ENCODE results near the gene ATF7.
"Not testable (repeated sequence)": the region's sequence is repeated elsewhere in the genome, so short reads cannot be mapped to it uniquely, and the experiment has no call there.

Gene ATF7

DNA sequence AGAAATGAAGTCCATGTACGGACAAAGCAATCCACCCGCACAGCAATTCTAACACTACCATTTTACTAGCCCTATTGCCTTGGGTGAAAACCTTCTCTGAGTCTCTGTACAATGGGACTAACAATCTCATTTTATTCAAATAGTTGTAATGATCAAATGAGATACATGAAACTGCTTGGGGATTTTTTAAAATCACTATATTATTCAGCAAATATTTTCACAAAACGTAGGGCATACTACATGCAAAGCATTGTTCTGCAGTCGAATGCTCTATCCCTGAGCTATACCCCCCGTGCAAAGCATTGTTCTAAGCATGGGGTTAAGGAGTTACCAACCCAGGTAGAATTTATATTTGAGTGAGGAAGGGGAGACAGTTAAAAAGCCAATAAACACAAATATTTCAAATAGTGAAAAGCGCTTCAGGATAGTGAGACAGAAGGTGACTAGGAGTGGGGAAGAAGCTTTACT, 554 bp upstream of the ATF7 start:
- DNase-seq, result no peak

- no peak for DNase-seq
Observed at GRCh38 chr12:53625373-53625945, 723 bp downstream of the ATF7 start.

DNA sequence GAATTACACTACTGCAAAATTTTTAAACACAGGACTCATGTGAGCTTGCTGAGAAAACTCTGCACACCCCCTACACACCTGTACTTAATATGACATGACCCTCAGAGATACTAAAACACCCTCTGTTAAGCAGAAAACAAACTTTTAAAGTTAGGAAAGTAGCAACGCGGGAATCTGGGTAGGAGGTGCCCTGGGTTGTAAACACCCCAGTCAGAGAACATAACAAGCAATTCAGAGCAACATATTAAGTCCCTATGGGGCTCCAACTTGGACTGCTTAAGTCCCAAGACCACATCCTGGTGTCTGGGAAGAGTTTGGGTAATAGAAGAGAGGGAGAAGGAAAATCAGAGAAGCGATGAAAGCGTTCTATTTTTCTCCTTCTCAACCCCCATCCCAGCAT, 1.2 kb downstream of the ATF7 start:
- DNase-seq, result peak; percentile 6

DNA sequence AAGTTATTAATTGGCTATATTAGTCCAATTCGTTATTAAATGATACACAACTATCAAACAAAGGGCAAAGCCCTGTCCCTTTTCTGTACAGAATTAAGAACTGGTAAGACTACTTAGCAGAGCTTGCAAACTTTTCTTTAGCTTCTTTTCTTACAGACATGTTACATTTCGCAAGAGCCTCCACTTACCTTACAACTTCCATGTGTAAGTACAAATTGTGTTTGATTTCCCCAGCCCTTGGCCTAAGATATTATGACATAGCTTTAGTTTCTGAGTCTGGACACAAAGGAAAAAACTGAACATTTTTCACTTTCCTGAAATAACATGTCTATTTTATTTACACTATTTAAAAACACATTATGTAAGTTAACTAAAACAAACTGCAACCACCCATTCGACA, 1.7 kb downstream of the ATF7 start:
- DNase-seq, result peak; percentile 14

DNA sequence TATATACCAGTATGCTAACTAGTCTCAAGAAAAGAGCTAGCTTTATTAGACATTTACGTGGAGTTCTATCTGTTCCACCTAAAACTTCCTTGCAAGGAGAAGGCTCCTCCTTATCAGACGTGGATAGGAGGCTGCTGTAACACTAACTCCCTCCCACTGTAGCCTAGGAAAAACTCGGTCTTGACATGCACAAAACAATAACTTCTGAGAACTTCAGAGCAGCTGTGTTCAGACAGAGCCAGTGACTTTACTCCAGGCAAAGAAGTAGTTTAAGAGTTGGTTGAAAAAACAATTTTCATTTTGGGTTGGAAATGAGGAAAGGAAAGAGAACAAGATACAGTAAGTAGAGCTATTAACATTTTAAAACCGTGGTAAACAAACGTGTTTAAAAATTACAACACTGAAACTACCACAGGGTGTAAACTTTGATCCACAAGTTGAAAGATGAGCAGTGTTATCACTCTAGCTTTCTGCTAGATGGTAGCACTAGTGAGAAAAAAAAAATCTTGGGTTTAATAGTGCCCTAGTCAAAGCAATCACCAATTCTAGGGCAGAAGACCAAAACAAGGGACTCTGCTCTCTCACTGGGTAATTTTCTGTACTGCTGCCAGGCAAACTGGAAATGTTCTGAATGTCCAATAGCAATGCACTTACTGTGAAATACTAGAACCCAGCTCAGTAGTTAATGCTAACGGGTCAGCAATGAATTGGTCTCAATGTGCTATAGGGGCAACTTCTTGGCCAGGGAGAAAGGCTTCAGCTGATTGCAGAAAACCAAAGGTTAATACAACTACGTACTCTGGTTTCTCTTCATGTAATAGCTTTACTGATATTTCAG, 2.4 kb downstream of the ATF7 start:
- DNase-seq, result peak; percentile 49

DNA sequence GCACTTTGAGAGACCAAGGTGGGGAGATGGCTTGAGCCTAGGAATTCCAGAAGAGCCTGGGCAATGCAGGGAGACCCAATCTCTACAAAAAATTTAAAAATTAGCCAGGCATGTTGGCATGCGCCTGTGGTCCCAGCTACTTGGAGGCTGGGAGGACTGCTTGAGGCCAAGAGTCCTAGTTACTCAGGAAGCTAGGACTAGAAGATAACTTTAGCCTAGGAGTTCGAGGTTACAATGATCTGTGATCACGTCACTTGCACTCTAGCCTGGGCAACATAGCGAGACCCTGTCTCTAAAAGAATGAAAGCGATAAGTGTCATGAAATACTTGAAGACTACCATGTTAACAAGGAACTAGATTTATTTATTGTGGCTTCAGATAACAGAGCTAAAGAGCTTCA, 3.5 kb downstream of the ATF7 start:
- no peak for DNase-seq

DNA sequence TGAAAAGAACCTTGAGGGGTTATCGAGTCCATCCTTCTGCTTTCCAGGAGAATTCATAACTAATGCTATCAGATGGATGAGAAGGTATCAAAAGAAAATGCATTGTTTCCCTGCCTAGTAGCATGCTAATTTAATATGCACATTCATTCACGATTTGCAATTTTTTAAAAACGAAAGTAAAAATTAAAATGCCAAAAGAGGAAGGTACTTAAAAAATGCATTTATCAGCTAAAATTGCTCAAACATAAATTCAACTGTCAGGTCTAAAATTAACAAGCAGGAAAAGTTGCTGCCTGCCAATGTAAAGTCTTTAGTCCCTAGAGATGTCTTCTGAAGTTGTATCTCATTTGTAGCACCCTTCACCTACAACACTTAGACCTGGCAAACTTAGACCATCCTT, 7.9 kb downstream of the ATF7 start:
- no peak for DNase-seq

DNA sequence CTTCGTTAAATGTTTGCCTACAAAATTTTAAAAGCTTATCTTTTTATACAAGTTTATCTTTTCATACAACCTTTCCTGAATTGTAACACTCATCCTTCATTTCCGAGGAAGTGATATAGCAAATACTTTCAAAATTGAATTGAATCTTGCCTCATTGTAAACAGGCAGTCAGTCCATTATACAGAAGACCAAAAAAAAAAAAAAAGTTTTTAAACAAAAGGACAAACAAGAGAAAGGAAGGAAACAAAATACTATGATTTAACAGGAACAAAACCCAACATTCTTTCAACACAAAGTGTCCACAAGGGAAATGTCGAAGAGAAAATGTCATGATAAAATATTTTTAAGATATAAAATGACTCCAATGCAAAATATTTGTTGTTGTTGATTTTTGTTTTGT, 8.5 kb downstream of the ATF7 start:
- no peak for DNase-seq

GRCh38 chr12:53616950-53617349, 9.2 kb downstream of the ATF7 start:
- DNase-seq, result no peak

- DNase-seq, result no peak
Observed at GRCh38 chr12:53613821-53614220, 12.4 kb downstream of the ATF7 start.

DNA sequence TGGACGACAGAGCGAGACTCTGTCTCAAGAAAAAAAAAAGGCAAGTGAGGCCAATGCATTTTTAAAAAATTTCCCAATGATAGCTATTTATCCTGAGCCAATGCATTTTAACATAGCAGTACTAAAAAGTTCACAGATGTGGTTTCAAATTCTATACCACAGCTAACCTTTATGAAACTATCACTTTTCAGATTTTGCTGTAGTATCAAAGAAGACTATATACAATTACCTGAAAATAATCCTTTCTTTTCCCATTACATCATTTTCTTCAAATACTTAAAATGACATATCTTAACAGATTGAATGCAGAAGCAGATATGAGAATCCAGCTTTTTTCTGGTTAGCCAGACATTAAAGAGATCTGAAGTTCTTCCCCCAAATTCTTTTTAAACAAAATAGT, 13.2 kb downstream of the ATF7 start:
- no peak for DNase-seq

GRCh38 chr12:53611304-53611703, 14.9 kb downstream of the ATF7 start:
- DNase-seq, result no peak

DNA sequence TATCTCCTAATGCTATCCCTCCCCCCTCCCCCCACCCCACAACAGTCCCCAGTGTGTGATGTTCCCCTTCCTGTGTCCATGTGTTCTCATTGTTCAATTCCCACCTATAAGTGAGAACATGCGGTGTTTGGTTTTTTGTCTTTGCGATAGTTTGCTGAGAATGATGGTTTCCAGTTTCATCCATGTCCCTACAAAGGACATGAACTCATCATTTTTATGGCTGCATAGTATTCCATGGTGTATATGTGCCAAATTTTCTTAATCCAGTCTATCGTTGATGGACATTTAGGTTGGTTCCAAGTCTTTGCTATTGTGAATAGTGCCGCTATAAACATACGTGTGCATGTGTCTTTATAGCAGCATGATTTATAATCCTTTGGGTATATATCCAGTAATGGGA, 19.5 kb downstream of the ATF7 start:
- not testable (repeated sequence) for DNase-seq

GRCh38 chr12:53604581-53604980, 21.6 kb downstream of the ATF7 start:
- no peak for DNase-seq

GRCh38 chr12:53603804-53604203, 22.4 kb downstream of the ATF7 start:
- DNase-seq, result no peak

DNA sequence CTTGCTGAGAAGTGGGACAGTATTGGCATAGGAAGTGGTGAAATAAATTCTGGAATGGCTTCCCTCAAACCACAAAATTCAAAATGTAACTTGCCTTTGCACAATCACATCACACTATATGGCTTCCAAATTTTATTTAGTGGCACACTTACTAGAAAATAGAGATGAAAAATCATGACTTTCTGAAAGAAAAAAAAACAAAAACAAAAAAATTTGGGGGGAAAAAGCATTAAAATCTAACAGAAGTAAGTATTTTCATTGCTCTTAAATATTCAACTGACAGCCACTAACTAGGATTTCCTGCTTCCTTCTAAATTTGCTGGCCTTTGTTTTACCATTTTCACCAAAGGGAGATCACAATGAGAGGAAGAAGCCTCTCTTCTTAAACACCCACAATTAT, 23.0 kb downstream of the ATF7 start:
- DNase-seq, result no peak

DNA sequence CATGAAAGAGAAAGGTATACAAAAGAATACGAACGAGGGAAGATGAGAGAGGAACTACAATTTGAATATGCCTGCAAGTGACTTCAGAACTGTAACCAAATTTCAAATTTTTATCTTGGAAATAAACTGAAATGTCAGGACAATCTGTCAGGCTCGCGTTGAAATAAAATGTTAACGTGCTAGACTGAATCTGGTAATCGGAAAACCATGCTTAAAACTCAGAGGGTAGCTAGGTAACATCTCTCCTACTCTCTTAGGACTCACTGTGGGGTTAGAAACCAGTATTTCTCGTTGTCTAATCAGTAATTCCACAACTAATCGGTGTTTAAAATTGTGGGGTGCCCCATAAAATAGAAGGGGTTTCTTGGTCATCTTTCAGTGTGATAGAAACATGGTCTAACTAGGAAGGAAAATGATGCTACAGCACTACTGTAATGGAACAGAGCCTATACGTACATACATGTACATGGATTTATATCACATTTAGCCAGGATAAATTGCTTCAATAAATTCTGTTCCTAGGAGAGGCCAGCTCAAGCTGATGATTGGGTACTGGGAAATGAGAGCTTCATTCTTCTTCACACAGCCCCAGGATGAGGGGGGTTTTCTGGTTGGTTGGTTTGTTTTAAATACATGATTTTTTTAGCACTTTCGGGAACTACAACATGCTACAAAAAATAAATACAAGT, 23.9 kb downstream of the ATF7 start:
- no peak for DNase-seq

DNA sequence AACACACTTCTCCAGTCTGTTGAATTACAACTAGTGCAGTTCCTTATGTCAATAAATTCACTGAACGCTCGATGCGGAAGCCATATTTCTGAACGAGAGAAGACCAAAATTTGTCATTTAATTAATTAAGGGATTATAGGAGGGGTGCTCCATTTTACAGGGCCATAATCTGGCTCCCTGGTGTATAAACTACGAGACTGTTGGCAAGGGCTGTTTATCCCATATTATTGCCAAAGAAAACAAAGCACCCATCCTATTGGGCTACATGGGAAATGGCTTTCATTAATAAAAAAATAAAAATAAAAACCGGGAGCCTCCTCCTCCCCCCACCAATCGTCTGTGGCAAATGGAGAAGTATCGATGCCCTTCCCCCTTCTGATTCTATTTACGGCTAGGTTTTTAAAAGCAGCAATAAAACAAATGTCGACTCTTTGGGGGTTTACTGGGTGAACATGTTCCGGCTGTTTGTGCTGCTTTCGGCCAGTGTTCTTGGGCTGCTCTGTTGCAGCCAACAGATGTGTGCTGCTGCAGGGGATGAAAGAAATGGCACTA, 24.8 kb downstream of the ATF7 start:
- peak; percentile 13 for DNase-seq

DNA sequence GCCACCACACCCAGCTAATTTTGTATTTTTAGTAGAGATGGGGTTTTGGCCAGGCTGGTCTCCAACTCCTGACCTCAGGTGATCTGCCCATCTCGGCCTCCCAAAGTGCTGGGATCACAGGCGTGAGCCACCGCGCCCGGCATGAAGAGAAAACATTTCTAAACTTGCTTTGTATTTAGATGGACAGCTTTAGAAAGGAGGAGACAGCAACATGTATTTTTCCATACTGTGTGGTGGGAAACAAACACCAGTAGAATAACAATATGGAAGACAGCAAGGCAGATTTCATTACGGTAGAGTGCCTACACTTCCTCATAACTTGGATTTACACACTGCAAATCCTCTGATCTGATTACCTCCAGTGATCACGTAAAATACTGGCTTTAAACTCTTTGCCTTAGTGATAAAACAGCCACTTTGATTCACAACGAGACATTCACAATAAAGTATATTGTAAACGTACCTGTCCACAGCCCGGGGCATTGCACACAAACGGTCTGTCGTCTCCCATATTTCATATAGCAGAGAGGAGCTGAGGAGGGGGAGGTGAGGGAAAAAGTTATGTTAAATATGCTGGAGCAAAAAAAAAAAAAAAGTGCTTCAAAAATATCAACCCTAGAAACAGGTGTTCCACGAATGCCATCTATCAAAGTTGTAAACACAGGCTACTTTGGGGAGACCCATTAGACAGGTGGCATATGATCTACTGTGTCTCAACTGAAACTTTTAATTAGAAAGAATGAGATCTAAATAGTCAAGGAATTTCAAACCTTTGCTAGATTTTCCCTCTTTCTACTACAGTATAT, 25.5 kb downstream of the ATF7 start:
- DNase-seq, result no peak

GRCh38 chr12:53599579-53599978, 26.6 kb downstream of the ATF7 start:
- peak; percentile 9 for DNase-seq

GRCh38 chr12:53598971-53599370, 27.2 kb downstream of the ATF7 start:
- not testable (repeated sequence) for DNase-seq

DNA sequence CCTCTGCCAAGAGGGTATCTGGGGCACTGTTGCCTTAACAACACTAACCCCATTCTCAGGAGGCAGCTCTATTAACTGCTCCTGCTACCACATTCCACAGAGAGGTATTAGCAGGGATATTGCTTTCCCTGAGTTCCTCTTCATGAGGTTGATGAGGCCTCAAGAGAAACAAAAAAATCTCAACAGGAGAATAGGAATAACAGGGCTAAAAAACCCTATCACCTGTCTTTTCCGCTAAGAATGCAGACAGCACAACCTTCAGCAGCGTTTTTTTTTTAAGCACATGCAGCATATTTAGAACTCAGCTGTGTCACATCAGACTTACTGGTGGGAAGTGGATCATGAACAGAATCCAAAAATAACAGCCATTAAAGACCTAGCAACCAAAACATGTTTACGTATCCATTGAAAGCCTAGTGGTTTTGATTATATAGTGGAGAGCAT, 29.2 kb downstream of the ATF7 start:
- DNase-seq, result no peak
